C4-2B (cell line): Measurements from ENCODE around the gene GID8.

Experiments used
- ZFX ChIP-seq: fragments of 450-650 bp; IDR thresholded peaks from 2 replicates; pipeline ENCODE4 v1.6.1; 2017
- TF ChIP-seq, protein P1 (sequence below): fragments of 450-650 bp; conservative IDR thresholded peaks from 2 replicates; pipeline ENCODE4 v1.5.1; 2017; ENCODE audit warnings: mild to moderate bottlenecking

DNA sequence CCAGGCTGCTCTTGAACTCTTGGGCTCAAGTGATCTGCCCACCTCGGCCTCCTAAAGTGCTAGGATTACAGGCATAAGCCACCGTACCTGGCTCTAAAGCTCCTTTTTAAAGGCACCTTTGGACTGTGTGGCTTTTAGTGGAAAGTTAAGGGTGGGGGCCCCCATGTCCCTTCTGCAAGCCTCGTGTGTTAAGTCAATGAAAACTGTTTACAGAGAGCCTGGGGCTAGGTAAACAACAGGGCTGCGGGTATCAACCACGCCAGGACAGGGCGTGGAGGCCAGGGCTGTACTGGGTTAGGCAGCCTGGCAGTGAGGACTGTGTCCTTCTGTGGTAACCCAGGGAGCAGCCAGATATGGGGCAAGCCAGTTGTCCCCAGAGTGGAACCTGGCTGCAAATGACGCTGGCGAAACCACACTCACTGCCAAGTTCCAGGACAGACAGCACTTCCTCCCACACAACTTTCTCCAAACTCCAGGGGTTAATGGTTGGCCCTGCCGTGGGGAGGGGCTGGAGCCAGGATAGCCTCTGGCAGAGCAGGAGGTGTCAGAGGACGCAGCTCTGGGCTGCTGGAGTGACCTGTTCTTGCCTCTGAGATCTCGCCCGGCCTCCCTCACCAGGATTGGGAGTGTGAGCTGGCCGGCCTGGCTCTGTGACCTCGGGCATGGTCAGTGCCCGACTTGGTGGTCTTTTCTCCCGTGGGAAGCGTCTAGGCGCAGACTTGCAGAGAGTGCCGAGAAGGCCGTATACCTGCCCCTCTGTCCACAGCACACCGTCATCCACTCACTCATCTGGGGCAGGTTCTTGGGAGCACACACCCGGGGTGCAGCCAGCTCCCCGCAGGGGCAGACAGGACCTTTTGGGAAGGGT lies 17.8 kb downstream of the GID8 start:
- TF ChIP-seq, protein P1, sequence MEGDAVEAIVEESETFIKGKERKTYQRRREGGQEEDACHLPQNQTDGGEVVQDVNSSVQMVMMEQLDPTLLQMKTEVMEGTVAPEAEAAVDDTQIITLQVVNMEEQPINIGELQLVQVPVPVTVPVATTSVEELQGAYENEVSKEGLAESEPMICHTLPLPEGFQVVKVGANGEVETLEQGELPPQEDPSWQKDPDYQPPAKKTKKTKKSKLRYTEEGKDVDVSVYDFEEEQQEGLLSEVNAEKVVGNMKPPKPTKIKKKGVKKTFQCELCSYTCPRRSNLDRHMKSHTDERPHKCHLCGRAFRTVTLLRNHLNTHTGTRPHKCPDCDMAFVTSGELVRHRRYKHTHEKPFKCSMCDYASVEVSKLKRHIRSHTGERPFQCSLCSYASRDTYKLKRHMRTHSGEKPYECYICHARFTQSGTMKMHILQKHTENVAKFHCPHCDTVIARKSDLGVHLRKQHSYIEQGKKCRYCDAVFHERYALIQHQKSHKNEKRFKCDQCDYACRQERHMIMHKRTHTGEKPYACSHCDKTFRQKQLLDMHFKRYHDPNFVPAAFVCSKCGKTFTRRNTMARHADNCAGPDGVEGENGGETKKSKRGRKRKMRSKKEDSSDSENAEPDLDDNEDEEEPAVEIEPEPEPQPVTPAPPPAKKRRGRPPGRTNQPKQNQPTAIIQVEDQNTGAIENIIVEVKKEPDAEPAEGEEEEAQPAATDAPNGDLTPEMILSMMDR, result no peak
- TF ChIP-seq ZFX, result no peak
